Measurements from ENCODE around the gene UTF1.

The UTF1 gene

GRCh38 chr10:133230044-133230361 is at the start of gene UTF1:
UTF1 (plus strand) TSS chr10:133230217; CDS start chr10:133230289, 72 bp downstream.
- FAIRE-seq (no peak), DNase-seq (ENCODE audit: low spot score) (no peak)

GRCh38 chr10:133180965-133181639 is 48.9 kb upstream of the UTF1 start:
- DNase-seq (ENCODE audit: low spot score) = no peak
- no peak for FAIRE-seq

GRCh38 chr10:133182190-133182589 is 47.8 kb upstream of the UTF1 start:
- no peak for FAIRE-seq
- DNase-seq (ENCODE audit: low spot score) = no peak

- no peak for FAIRE-seq
Measured at GRCh38 chr10:133182791-133183645, 47.0 kb upstream of the UTF1 start.

GRCh38 chr10:133183646-133184378 is 46.2 kb upstream of the UTF1 start:
- FAIRE-seq = peak; percentile 92
- no peak for DNase-seq (ENCODE audit: low spot score)

More at GRCh38 chr10:133182791-133183645, 47.0 kb upstream of the UTF1 start:
- no peak for DNase-seq (ENCODE audit: low spot score)

GRCh38 chr10:133184591-133185244 is 45.3 kb upstream of the UTF1 start:
- FAIRE-seq = peak; percentile 5

GRCh38 chr10:133185421-133185820 is 44.6 kb upstream of the UTF1 start:
- FAIRE-seq (no peak), DNase-seq (ENCODE audit: low spot score) (no peak)

More at GRCh38 chr10:133184591-133185244, 45.3 kb upstream of the UTF1 start:
- no peak for DNase-seq (ENCODE audit: low spot score)

- FAIRE-seq = no peak
- DNase-seq (ENCODE audit: low spot score) = no peak
Measured at GRCh38 chr10:133185916-133186315, 44.1 kb upstream of the UTF1 start.

GRCh38 chr10:133186416-133187090 is 43.5 kb upstream of the UTF1 start:
- DNase-seq (ENCODE audit: low spot score) (no peak), FAIRE-seq (no peak)

GRCh38 chr10:133187091-133187905 is 42.7 kb upstream of the UTF1 start:
- DNase-seq (ENCODE audit: low spot score) = no peak
- no peak for FAIRE-seq

GRCh38 chr10:133187906-133188681 is 41.9 kb upstream of the UTF1 start:
- no peak for FAIRE-seq

GRCh38 chr10:133189256-133189655 is 40.8 kb upstream of the UTF1 start:
- no peak for DNase-seq (ENCODE audit: low spot score)
- FAIRE-seq = no peak

More at GRCh38 chr10:133187906-133188681, 41.9 kb upstream of the UTF1 start:
- DNase-seq (ENCODE audit: low spot score) = no peak

- FAIRE-seq (no peak), DNase-seq (ENCODE audit: low spot score) (no peak)
Measured at GRCh38 chr10:133189726-133190125, 40.3 kb upstream of the UTF1 start.

- FAIRE-seq = no peak
- no peak for DNase-seq (ENCODE audit: low spot score)
Measured at GRCh38 chr10:133190225-133190624, 39.8 kb upstream of the UTF1 start.

GRCh38 chr10:133191651-133192050 is 38.4 kb upstream of the UTF1 start:
- DNase-seq (ENCODE audit: low spot score) (no peak), FAIRE-seq (no peak)

GRCh38 chr10:133194151-133194550 is 35.9 kb upstream of the UTF1 start:
- DNase-seq (ENCODE audit: low spot score) = no peak
- FAIRE-seq = no peak

GRCh38 chr10:133195096-133195495 is 34.9 kb upstream of the UTF1 start:
- no peak for DNase-seq (ENCODE audit: low spot score)
- FAIRE-seq = no peak

GRCh38 chr10:133195611-133196010 is 34.4 kb upstream of the UTF1 start:
- DNase-seq (ENCODE audit: low spot score) (no peak), FAIRE-seq (no peak)

- no peak for FAIRE-seq
Measured at GRCh38 chr10:133196221-133196915, 33.6 kb upstream of the UTF1 start.

More at GRCh38 chr10:133196221-133196915, 33.6 kb upstream of the UTF1 start:
- DNase-seq (ENCODE audit: low spot score) = no peak

All from urothelium cell line (cell line).